Activated naive CD4-positive, alpha-beta T cell treated with anti-CD3 and anti-CD28 coated beads for 36 hours (primary cell): ENCODE results near the gene CPT1C. TPM values are rescaled to one million over a fixed set of nuclear protein-coding genes. Genes with fewer than 3 reads are reported as not detected.
A peak's percentile ranks its signal among the peaks of the same experiment; 100 is the strongest.

Experiments used
- CTCF ChIA-PET: fragments of 350-600 bp; sonication (Branson Sonifier 250); formaldehyde crosslinking; loops from one replicate; lab custom pipeline; 2021; ENCODE audit warnings: antibody characterized with exemption; lab: Charles Lee
- DNase-seq: peaks from one replicate; pipeline ENCODE4 v3.0.0-alpha.2; 2020
- H3K27ac Mint-ChIP-seq: one replicate; pipeline ENCODE4 v1.8.0; 2021; ENCODE audit warnings: mild to moderate bottlenecking, mixed read lengths
- H3K27me3 Mint-ChIP-seq: one replicate; pipeline ENCODE4 v1.8.0; 2021; ENCODE audit warnings: low read depth, mixed read lengths
- H3K36me3 Mint-ChIP-seq: one replicate; pipeline ENCODE4 v1.8.0; 2021; ENCODE audit warnings: low read depth, mixed read lengths
- H3K4me1 Mint-ChIP-seq: one replicate; pipeline ENCODE4 v1.8.0; 2021; ENCODE audit warnings: low read depth, mixed read lengths
- H3K4me3 Mint-ChIP-seq: one replicate; pipeline ENCODE4 v1.8.0; 2021; ENCODE audit warnings: mild to moderate bottlenecking, moderate library complexity, mixed read lengths
- H3K9me3 Mint-ChIP-seq: one replicate; pipeline ENCODE4 v1.8.0; 2021; ENCODE audit warnings: mixed read lengths
- intact Hi-C: fragments of 100-400 bp; cut with micrococcal nuclease; formaldehyde crosslinking; loops from one replicate; pipeline ENCODE4 v1.15.1; 2023
- total RNA-seq, 2 experiments: library from RNA; stranded (reverse); gene quantifications; one replicate each; pipeline ENCODE4 v1.2.3, GENCODE V29; 2021

The CPT1C gene
- total RNA-seq, 2 experiments from 2014 or later: 0.32 to 0.48 TPM

- Mint-ChIP-seq H3K9me3 (no peaks in the 10 kb centered on the region), H3K27ac (no peak overlapping the region), H3K4me1 (peaks cover 38% of the 10 kb centered on the region), H3K4me3 (no peak overlapping the region), H3K27me3 (peaks cover 9% of the 10 kb centered on the region), H3K36me3 (peaks cover 35% of the 10 kb centered on the region)
- no peak for DNase-seq
- intact Hi-C loops: no loop called here
- CTCF ChIA-PET: no interaction called here
These were observed 4.3 kb upstream of the CPT1C start for GRCh38 chr19:49686503-49687088.

- Mint-ChIP-seq H3K4me3 (no peak overlapping the region), H3K36me3 (peaks cover 34% of the 10 kb centered on the region), H3K27ac (no peak overlapping the region), H3K27me3 (peaks cover 9% of the 10 kb centered on the region), H3K9me3 (no peaks in the 10 kb centered on the region), H3K4me1 (peaks cover 33% of the 10 kb centered on the region)
- DNase-seq: no peak
- intact Hi-C loops: no loop called here
- CTCF ChIA-PET: no interaction called here
These were observed 3.8 kb upstream of the CPT1C start for GRCh38 chr19:49687150-49687549.

GRCh38 chr19:49687566-49688316 is 3.2 kb upstream of the CPT1C start:
- H3K36me3 Mint-ChIP-seq: peaks cover 29% of the 10 kb centered on the region
- H3K27ac Mint-ChIP-seq: no peak overlapping the region
- intact Hi-C loops: no loop called here
- DNase-seq: no peak
- peaks cover 31% of the 10 kb centered on the region for H3K4me1 Mint-ChIP-seq
- CTCF ChIA-PET: interaction anchor here (0.8 kb wide), 1 partner anchor 30 kb away, joined by 3 read pairs; no protein-coding TSS in a partner anchor
- no peaks in the 10 kb centered on the region for H3K9me3 Mint-ChIP-seq
- H3K4me3 Mint-ChIP-seq: no peak overlapping the region
- H3K27me3 Mint-ChIP-seq: peaks cover 13% of the 10 kb centered on the region

- Mint-ChIP-seq H3K27ac (no peak overlapping the region), H3K27me3 (peaks cover 13% of the 10 kb centered on the region), H3K4me1 (peaks cover 31% of the 10 kb centered on the region), H3K9me3 (no peaks in the 10 kb centered on the region), H3K36me3 (peaks cover 25% of the 10 kb centered on the region), H3K4me3 (no peak overlapping the region)
- CTCF ChIA-PET: interaction anchor here (0.7 to 1.0 kb wide), 2 partner anchors 9 to 11 kb away, joined by 3 read pairs; partner anchors contain the start of gene PRMT1
- no peak for DNase-seq
- intact Hi-C loops: no loop called here
These were observed 2.3 kb upstream of the CPT1C start for GRCh38 chr19:49688531-49689132.

DNA sequence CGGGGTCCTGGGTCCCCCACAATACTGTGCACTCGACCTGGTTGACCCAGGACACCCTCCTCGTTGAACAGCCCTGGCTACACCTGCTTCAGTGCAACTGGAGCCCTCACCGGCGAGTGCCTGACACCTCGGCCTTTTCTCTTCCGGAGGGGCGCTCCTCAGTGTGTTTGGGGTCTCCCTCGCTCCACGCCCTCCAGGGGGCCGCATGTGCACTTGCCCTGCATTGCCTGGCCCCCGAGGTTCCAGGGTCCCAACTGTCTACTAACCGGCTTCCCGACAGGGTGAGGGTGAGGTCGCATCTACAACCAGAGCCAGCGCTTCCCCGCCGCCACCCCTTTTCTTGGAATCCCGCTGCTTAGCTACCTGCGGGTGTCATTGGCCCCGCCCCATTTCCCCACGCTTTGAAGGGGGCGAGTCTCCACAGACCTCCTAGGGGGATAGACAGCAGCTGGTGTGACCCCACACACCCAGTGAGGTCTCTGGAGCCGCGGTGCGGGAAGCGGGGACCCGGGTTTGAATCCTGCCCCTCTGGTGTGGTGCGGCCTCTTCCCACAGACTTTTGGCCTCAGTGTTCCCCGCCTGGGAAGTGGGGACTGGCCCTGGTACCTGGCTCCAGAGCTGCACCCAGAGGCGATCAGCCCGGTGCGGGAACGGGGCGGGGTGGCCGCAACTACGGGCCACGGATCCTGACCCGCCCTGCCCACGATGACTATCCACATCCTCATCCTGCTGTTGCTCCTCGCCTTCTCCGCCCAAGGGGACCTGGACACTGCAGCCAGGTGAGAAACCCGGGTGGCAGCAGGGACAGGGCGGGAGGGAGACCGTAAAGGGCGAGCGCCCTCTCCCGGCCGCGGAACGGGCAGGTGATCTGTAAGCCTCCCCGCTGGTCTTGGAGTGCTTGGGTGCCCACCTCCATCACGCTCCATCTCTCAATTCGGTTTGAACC is 1.5 kb upstream of the CPT1C start, which contains the start of gene ADM5:
Gene ADM5, plus strand, starts transcription at position 462 of the 946 bp plus-strand sequence. Its CDS starts 244 bp downstream, at position 706.
- H3K36me3 Mint-ChIP-seq: peaks cover 17% of the 10 kb centered on the region
- CTCF ChIA-PET: interaction anchor here (0.6 to 1.0 kb wide), 3 partner anchors 10 to 306 kb away, joined by 3 read pairs; partner anchors contain the start of gene PRMT1
- peak; percentile 56 for DNase-seq
- H3K4me1 Mint-ChIP-seq: peaks cover 31% of the 10 kb centered on the region
- peaks cover 13% of the 10 kb centered on the region for H3K27me3 Mint-ChIP-seq
- intact Hi-C loops: no loop called here
- no peak within 1 kb of the TSS for H3K27ac Mint-ChIP-seq
- H3K4me3 Mint-ChIP-seq: peak within 1 kb of the TSS; percentile 70
- no peaks in the 10 kb centered on the region for H3K9me3 Mint-ChIP-seq

GRCh38 chr19:49690079-49690655 is 749 bp upstream of the CPT1C start:
- intact Hi-C loops: no loop called here
- Mint-ChIP-seq H3K27ac (no peak overlapping the region), H3K9me3 (no peaks in the 10 kb centered on the region)

GRCh38 chr19:49691243-49692146 is 579 bp downstream of the CPT1C start:
- Mint-ChIP-seq H3K36me3 (peaks cover 10% of the 10 kb centered on the region), H3K4me1 (peaks cover 27% of the 10 kb centered on the region), H3K27ac (no peak overlapping the region), H3K9me3 (no peaks in the 10 kb centered on the region), H3K4me3 (peak overlapping the region; percentile 70), H3K27me3 (peaks cover 13% of the 10 kb centered on the region)
- CTCF ChIA-PET: interaction anchor here (0.6 to 1.2 kb wide), 3 partner anchors 10 to 128 kb away, joined by 3 to 4 read pairs (median 3); partner anchors contain the start of gene AP2A1
- intact Hi-C loops: no loop called here
- peak; percentile 55 for DNase-seq

More at GRCh38 chr19:49690079-49690655, 749 bp upstream of the CPT1C start:
- CTCF ChIA-PET: interaction anchor here (0.6 to 1.0 kb wide), 3 partner anchors 20 to 306 kb away, joined by 3 to 4 read pairs (median 4); partner anchors contain the start of gene AP2A1
- no peak for DNase-seq
- Mint-ChIP-seq H3K4me1 (peaks cover 31% of the 10 kb centered on the region), H3K36me3 (peaks cover 16% of the 10 kb centered on the region), H3K4me3 (peak overlapping the region; percentile 70), H3K27me3 (peaks cover 13% of the 10 kb centered on the region)

DNA sequence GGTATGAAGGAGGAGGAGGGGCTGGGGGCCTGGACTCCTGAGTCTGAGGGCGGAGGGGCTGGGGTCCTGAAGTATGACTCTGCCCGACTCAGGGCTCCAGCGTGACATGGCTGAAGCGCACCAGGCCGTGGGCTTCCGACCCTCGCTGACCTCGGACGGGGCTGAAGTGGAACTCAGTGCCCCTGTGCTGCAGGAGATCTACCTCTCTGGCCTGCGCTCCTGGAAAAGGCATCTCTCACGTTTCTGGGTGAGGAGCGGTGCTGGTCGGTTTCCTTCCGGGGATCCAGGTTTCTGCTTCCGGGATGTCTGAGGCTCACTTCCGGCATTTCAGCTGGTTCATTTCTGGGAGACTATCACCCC is 1.2 kb downstream of the CPT1C start:
- Mint-ChIP-seq H3K4me1 (peaks cover 27% of the 10 kb centered on the region), H3K27me3 (peaks cover 13% of the 10 kb centered on the region), H3K27ac (no peak overlapping the region), H3K9me3 (no peaks in the 10 kb centered on the region), H3K4me3 (no peak overlapping the region), H3K36me3 (peaks cover 10% of the 10 kb centered on the region)
- intact Hi-C loops: no loop called here
- CTCF ChIA-PET: interaction anchor here (1.2 kb wide), 1 partner anchor 11 kb away, joined by 3 read pairs; no protein-coding TSS in a partner anchor
- no peak for DNase-seq

DNA sequence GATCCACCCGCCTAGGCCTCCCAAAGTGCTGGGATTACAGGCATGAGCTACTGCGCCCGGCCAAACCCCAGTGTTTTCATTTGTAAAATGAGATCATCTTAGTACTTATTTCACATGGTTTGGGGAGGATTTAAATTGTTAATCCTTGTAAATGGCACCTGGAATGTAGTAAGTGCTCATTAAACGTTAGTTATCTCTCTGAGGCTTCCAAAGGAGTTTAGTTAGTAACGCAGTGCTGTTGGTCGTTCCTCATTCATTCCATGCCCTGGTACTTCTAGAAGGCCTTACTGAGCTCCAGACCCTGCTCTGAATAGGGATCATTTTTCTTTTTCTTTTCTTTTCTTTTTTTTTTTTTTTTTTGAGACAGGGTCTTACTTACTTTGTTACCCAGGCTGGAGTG is 5.2 kb downstream of the CPT1C start:
- CTCF ChIA-PET: interaction anchor here (0.7 to 1.4 kb wide), 5 partner anchors 17 to 23 kb away, joined by 3 to 4 read pairs (median 3); partner anchors contain the start of gene PRMT1
- no peak overlapping the region for H3K4me3 Mint-ChIP-seq
- peaks cover 4% of the 10 kb centered on the region for H3K4me1 Mint-ChIP-seq
- H3K9me3 Mint-ChIP-seq: no peaks in the 10 kb centered on the region
- H3K36me3 Mint-ChIP-seq: no peaks in the 10 kb centered on the region
- intact Hi-C loops: no loop called here
- DNase-seq: no peak
- no peak overlapping the region for H3K27ac Mint-ChIP-seq
- H3K27me3 Mint-ChIP-seq: peaks cover 4% of the 10 kb centered on the region

DNA sequence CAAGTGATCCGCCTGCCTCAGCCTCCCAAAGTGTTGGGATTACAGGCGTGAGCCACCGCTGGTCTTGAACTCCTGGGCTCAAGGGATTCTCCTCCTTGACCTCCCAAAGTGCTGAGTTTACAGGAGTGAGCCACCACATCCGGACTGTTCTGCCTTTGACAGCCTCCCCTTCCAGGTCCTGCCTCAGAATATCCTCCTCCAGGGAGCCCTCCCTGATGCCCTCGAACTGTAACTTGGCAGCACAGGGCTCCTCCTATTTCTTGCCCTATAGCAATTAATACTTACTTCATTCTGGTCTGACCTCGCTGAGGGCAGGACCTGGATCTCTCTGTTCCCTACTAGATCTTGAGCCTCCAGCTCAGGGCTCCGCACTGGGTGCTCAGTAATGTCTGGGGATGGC is 5.9 kb downstream of the CPT1C start:
- H3K4me3 Mint-ChIP-seq: no peak overlapping the region
- H3K4me1 Mint-ChIP-seq: no peaks in the 10 kb centered on the region
- CTCF ChIA-PET: interaction anchor here (0.7 to 1.4 kb wide), 3 partner anchors 16 to 24 kb away, joined by 3 to 4 read pairs (median 3); no protein-coding TSS in a partner anchor
- intact Hi-C loops: no loop called here
- no peak overlapping the region for H3K27ac Mint-ChIP-seq
- H3K9me3 Mint-ChIP-seq: no peaks in the 10 kb centered on the region
- no peaks in the 10 kb centered on the region for H3K36me3 Mint-ChIP-seq
- no peak for DNase-seq
- H3K27me3 Mint-ChIP-seq: peaks cover 4% of the 10 kb centered on the region
